ENCODE measurements around the gene UBR4. TPM values are rescaled to one million over a fixed set of nuclear protein-coding genes. Genes with fewer than 3 reads are reported as not detected.

The UBR4 gene
- total RNA-seq, 1 donor from 2014 or later = 223 TPM

- H3K4me3 Mint-ChIP-seq (ENCODE audit: unreplicated experiment) = no peak overlapping the region
- H3K36me3 Mint-ChIP-seq (ENCODE audit: low read depth, unreplicated experiment) = no peaks in the 10 kb centered on the region
- H3K27me3 Mint-ChIP-seq (ENCODE audit: unreplicated experiment) = peaks cover 5% of the 10 kb centered on the region
- no peak for TF ChIP-seq CTCF (IDR thresholded peaks at IDR 0.05; ENCODE audit: unreplicated experiment)
- DNase-seq (ENCODE audit: low spot score) = no peak
- no peaks in the 10 kb centered on the region for H3K9me3 Mint-ChIP-seq (ENCODE audit: unreplicated experiment)
- peaks cover 2% of the 10 kb centered on the region for H3K4me1 Mint-ChIP-seq (ENCODE audit: unreplicated experiment)
- no peak overlapping the region for H3K27ac Mint-ChIP-seq (ENCODE audit: unreplicated experiment)
Measured at GRCh38 chr1:19046972-19047731, 162.9 kb downstream of the UBR4 start.

DNA sequence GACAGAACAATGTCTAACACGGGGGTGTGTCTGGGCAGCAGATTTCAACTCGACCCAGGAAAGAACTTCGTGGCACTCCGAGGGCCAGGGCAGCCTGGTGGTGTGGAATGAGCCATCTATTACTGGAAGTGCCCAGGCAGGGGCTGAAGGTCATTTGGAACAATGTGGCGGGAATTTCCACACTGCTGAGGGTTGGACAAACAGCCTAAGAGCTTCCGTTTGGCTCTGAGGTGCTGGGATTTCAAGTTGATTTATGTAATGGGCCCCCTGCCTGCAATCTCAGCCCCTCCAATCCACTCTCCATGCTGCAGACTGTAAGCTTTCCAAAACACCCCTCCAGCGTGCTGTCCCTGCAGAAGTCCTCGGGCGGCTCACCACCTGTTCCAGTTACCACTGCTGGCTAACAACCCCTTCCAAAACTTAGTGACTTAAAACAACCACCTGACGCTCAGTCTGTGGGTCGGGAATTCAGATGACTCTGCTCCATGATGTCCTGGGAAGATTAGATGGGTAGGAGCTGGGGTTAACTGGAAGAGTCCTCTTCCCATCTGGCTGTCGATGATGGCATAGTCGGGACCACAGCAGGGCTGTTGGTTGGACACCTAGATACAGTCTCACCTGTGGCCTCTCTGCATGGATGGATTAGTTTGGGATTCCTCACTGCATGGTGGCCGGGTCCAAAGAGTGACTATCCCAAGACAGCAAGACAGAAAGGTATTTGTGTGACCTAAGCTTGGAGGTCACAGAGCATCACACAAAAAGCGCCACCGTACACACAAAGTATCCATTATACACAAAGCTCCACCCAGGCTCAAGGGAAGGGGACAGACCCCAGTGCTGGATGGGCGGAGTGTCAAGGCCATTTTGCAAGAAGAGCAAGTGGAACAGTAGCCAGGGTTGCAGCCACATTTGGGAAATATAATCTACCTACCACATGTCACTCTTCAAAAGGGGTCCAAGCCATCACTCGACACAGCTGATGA, 163.9 kb downstream of the UBR4 start:
- H3K4me3 Mint-ChIP-seq (ENCODE audit: unreplicated experiment) = no peak overlapping the region
- no peaks in the 10 kb centered on the region for H3K9me3 Mint-ChIP-seq (ENCODE audit: unreplicated experiment)
- peaks cover 3% of the 10 kb centered on the region for H3K27me3 Mint-ChIP-seq (ENCODE audit: unreplicated experiment)
- H3K4me1 Mint-ChIP-seq (ENCODE audit: unreplicated experiment) = peaks cover 2% of the 10 kb centered on the region
- no peak overlapping the region for H3K27ac Mint-ChIP-seq (ENCODE audit: unreplicated experiment)
- no peaks in the 10 kb centered on the region for H3K36me3 Mint-ChIP-seq (ENCODE audit: low read depth, unreplicated experiment)
- no peak for TF ChIP-seq CTCF (IDR thresholded peaks at IDR 0.05; ENCODE audit: unreplicated experiment)
- DNase-seq (ENCODE audit: low spot score) = no peak

DNA sequence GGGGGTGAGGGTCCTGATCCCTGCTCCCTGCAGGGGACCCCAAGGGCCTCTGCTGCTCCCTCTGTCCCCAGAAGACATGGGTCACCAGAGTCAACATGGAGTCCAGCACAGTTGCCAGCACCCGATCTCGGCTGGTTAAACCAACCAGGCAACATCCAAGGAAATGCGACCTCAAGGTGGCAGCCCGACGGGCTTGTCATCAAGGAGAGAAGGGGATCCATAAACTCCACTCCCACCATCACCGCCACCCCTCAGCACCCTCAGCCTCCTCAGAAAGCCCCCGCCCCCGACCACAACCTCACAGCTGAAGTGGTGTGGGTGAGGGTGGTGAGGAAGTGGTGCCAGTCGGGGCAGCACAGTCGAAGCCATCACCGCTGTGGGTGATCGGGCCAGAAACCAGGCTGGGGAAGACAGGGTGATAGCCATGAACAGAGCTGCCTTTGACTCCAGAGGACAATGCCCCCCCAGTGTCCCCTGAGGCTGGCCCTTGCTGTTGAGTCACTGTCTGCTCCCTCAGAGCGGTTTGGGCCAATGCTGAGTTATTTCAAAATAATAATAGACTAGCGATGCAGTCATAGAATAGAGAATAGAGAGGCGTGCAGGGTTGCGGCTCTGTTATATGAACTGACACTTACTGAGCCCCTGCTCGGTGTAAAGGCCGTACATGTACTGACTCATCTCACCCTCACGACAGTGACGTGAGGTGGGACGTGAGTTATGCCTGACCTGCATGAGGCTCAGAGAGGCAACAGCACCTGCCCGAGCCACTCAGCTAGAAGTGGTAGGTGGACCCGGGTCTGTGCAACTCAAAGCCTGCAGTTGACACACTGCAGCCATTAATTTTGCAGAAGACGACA, 164.9 kb downstream of the UBR4 start:
- DNase-seq (ENCODE audit: low spot score) = no peak
- H3K36me3 Mint-ChIP-seq (ENCODE audit: low read depth, unreplicated experiment) = no peaks in the 10 kb centered on the region
- H3K4me3 Mint-ChIP-seq (ENCODE audit: unreplicated experiment) = no peak overlapping the region
- H3K27me3 Mint-ChIP-seq (ENCODE audit: unreplicated experiment) = peaks cover 3% of the 10 kb centered on the region
- H3K9me3 Mint-ChIP-seq (ENCODE audit: unreplicated experiment) = no peaks in the 10 kb centered on the region
- H3K27ac Mint-ChIP-seq (ENCODE audit: unreplicated experiment) = no peak overlapping the region
- TF ChIP-seq CTCF (IDR thresholded peaks at IDR 0.05; ENCODE audit: unreplicated experiment) = no peak
- peaks cover 2% of the 10 kb centered on the region for H3K4me1 Mint-ChIP-seq (ENCODE audit: unreplicated experiment)

DNA sequence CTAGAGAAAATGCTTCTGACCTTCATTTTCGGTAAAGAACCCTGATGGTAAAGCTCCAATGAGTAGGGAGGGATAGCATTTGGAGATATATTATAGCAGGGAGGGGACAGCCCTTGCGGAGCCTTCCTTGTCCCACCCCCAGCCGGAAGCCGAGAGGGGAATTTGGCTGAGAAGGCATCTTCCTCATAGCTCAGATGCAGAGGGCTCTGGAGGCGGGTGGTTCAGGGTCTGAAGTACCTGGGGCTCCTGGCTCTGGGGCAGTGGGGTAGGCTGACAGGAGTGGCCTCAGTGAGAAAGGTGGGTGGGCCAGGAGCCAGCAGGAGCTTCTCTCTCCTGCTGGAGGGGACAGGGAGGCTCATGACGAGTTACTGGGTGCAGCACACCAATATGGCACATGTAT, 165.6 kb downstream of the UBR4 start:
- Mint-ChIP-seq H3K9me3 (ENCODE audit: unreplicated experiment) (no peaks in the 10 kb centered on the region), H3K27me3 (ENCODE audit: unreplicated experiment) (peaks cover 3% of the 10 kb centered on the region), H3K27ac (ENCODE audit: unreplicated experiment) (no peak overlapping the region), H3K4me3 (ENCODE audit: unreplicated experiment) (no peak overlapping the region), H3K36me3 (ENCODE audit: low read depth, unreplicated experiment) (no peaks in the 10 kb centered on the region), H3K4me1 (ENCODE audit: unreplicated experiment) (peaks cover 1% of the 10 kb centered on the region)
- DNase-seq (ENCODE audit: low spot score) = no peak
- no peak for TF ChIP-seq CTCF (IDR thresholded peaks at IDR 0.05; ENCODE audit: unreplicated experiment)

Data from endothelial cell (in vitro differentiated cells).